Neuronal stem cell (in vitro differentiated cells): ENCODE data around the gene TPK1.

Source experiments
- DNase-seq: peaks from one replicate; pipeline ENCODE4 v3.0.0-alpha.2; 2013; ENCODE audit warnings: low spot score
- H2AFZ ChIP-seq: one replicate; pipeline ENCODE4 v1.6.1; 2013; ENCODE audit warnings: mild to moderate bottlenecking, low read length, inconsistent platforms
- H2AK5ac ChIP-seq: 2 replicates; pipeline ENCODE4 v1.6.1; 2013; ENCODE audit warnings: low read depth, mild to moderate bottlenecking, inconsistent platforms, low read length, moderate library complexity, mixed read lengths
- H2BK120ac ChIP-seq: 2 replicates; pipeline ENCODE4 v1.6.1; 2013; ENCODE audit warnings: low read depth, mild to moderate bottlenecking, inconsistent platforms, low read length, moderate library complexity, mixed read lengths
- H2BK12ac ChIP-seq: one replicate; pipeline ENCODE4 v1.6.1; 2013; ENCODE audit warnings: low read length, inconsistent platforms
- H2BK15ac ChIP-seq: 2 replicates; pipeline ENCODE4 v1.6.1; 2013; ENCODE audit warnings: mild to moderate bottlenecking, low read length, inconsistent platforms, mixed read lengths
- H2BK5ac ChIP-seq: one replicate; pipeline ENCODE4 v1.6.1; 2013; ENCODE audit warnings: inconsistent platforms, mild to moderate bottlenecking, low read length, moderate library complexity
- H3K14ac ChIP-seq: one replicate; pipeline ENCODE4 v1.6.1; 2013; ENCODE audit warnings: low read length, inconsistent platforms
- H3K18ac ChIP-seq: 2 replicates; pipeline ENCODE4 v1.6.1; 2013; ENCODE audit warnings: low read length, inconsistent platforms
- H3K23ac ChIP-seq: 2 replicates; pipeline ENCODE4 v1.6.1; 2013; ENCODE audit warnings: low read depth, mild to moderate bottlenecking, mixed read lengths, low read length, inconsistent platforms; ENCODE audit not compliant: poor library complexity
- H3K27ac ChIP-seq: replicated peaks from 3 replicates; pipeline ENCODE4 v1.5.1; 2013; ENCODE audit warnings: low read length, inconsistent platforms
- H3K27me3 ChIP-seq, 3 experiments: 2 replicates each; pipeline ENCODE4 v1.6.1; 2013; ENCODE audit warnings: low read length in 3 of 3, mild to moderate bottlenecking in 2 of 3, inconsistent platforms in 1 of 3, low read depth in 1 of 3, mixed read lengths in 1 of 3, moderate library complexity in 1 of 3; ENCODE audit not compliant: control insufficient read depth in 3 of 3, insufficient read depth in 3 of 3
- H3K36me3 ChIP-seq, 2 donors: replicated peaks in 1 of 2; 2 replicates each; pipeline ENCODE4 v1.6.1; 2013; ENCODE audit warnings: low read length in 2 of 2; ENCODE audit not compliant: control insufficient read depth in 2 of 2, insufficient read depth in 2 of 2
- H3K4ac ChIP-seq: 2 replicates; pipeline ENCODE4 v1.6.1; 2013; ENCODE audit warnings: inconsistent platforms, mild to moderate bottlenecking, low read length, moderate library complexity
- H3K4me1 ChIP-seq, 2 donors: 1 replicate in 1 of 2; 2 replicates in 1 of 2; pipeline ENCODE4 v1.6.1; 2013; ENCODE audit warnings: low read length in 2 of 2, low read depth in 1 of 2; ENCODE audit not compliant: control insufficient read depth in 2 of 2, insufficient read depth in 1 of 2
- H3K4me2 ChIP-seq: one replicate; pipeline ENCODE4 v1.6.1; 2013; ENCODE audit warnings: mild to moderate bottlenecking, low read length, inconsistent platforms; ENCODE audit not compliant: insufficient read depth, poor library complexity, severe bottlenecking
- H3K4me3 ChIP-seq, 2 donors: 2 replicates each; pipeline ENCODE4 v1.5.1; 2013; ENCODE audit warnings: low read length in 2 of 2, mild to moderate bottlenecking in 2 of 2, inconsistent platforms in 1 of 2, moderate library complexity in 1 of 2
- H3K79me1 ChIP-seq: one replicate; pipeline ENCODE4 v1.6.1; 2013; ENCODE audit warnings: low read depth, mild to moderate bottlenecking, inconsistent platforms, low read length, moderate library complexity
- H3K9ac ChIP-seq: one replicate; pipeline ENCODE4 v1.6.1; 2013; ENCODE audit warnings: mild to moderate bottlenecking, low read depth, low read length, inconsistent platforms; ENCODE audit not compliant: poor library complexity
- H3K9me3 ChIP-seq, 2 donors: replicated peaks in 1 of 2; 2 replicates each; pipeline versions ENCODE3 to v1.6.1; 2013; ENCODE audit warnings: low read length in 2 of 2, mild to moderate bottlenecking in 2 of 2, inconsistent platforms in 1 of 2, low read depth in 1 of 2, mixed read lengths in 1 of 2, moderate library complexity in 1 of 2; ENCODE audit not compliant: control insufficient read depth in 2 of 2, insufficient read depth in 1 of 2
- H4K8ac ChIP-seq: one replicate; pipeline ENCODE4 v1.6.1; 2013; ENCODE audit warnings: low read depth, mild to moderate bottlenecking, inconsistent platforms, low read length, moderate library complexity
- H4K91ac ChIP-seq: one replicate; pipeline ENCODE4 v1.6.1; 2013; ENCODE audit warnings: low read length, low read depth, mild to moderate bottlenecking, inconsistent platforms; ENCODE audit not compliant: poor library complexity
- WGBS, 2 donors: extraction: QIAGEN DNeasy Blood & Tissue Kit; methylation state at CpG; one replicate each; pipeline ENCODE4 v1.1.7; 2013; ENCODE audit warnings: missing lambda C conversion rate in 2 of 2, mixed read lengths in 1 of 2; ENCODE audit not compliant: insufficient read length in 2 of 2, insufficient replicate concordance in 1 of 2; ENCODE audit errors: extremely low coverage in 2 of 2; 5-methylcytosine and 5-hydroxymethylcytosine counted together

TPK1 gene

DNA sequence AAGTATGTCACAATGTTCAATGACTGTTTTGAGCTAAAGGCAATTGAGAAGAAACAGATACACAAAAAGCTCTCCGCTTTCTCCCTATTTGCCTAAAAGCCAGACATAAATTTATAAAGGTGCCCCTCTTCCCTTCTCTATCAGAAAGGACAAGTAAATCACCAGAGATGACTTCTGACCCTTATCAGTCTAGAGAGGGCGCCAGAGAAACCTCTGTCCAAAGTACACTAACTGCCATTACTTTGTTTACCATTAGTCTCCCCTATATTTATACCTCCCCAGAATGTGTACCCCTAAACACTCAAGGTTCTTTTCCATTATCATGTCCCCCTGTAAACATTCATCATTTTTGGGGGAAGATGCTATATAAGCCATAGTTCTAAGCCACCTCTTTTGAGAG lies 49.3 kb downstream of the TPK1 start:
- H2BK15ac ChIP-seq, result no peak overlapping the region
- H3K18ac ChIP-seq, result no peak overlapping the region

DNA sequence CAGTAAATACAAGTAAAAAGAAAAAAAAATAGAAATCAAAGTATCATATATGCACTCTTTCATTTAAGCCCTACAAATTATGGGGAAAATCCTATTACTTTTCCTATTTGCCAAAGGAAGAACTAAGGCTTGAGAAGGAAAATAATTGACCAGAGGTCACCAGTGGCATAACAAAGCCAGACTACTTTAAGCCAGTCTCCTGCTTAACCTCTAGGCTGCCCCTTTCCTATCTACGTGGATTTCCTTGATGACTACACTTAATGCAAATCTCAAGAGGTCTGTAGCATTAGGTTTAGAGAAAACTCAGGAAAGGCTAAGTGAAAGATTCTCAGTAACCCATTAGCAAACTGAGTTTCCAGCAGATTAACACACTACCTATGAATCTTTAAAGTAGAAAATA lies 49.8 kb downstream of the TPK1 start:
- Histone ChIP-seq H3K27me3 (no peaks in the 10 kb centered on the region), H3K79me1 (no peaks in the 10 kb centered on the region), H2BK12ac (no peak overlapping the region), H3K36me3 (no peaks in the 10 kb centered on the region), H3K14ac (no peak overlapping the region), H3K4me1 (no peaks in the 10 kb centered on the region), H3K23ac (no peak overlapping the region), H3K27ac (no peak overlapping the region), H3K9me3 (no peaks in the 10 kb centered on the region), H2BK120ac (no peak overlapping the region), H2BK15ac (no peak overlapping the region), H3K18ac (no peak overlapping the region), H3K4me2 (no peak overlapping the region), H2AFZ (no peak overlapping the region), H2BK5ac (no peak overlapping the region), H2AK5ac (no peak overlapping the region), H4K8ac (no peak overlapping the region), H4K91ac (no peak overlapping the region), H3K4me3 (no peak overlapping the region), H3K9ac (no peak overlapping the region), H3K4ac (no peak overlapping the region)
- WGBS, 2 donors, result no CpG with 5 or more reads among the region's 1 CpG
- DNase-seq, result no peak

More for the DNA sequence above, 49.3 kb downstream of the TPK1 start:
- no peak overlapping the region for H2BK12ac ChIP-seq
- H2BK5ac ChIP-seq, result no peak overlapping the region
- H3K9ac ChIP-seq, result no peak overlapping the region
- no peak overlapping the region for H2AFZ ChIP-seq
- no peak overlapping the region for H2BK120ac ChIP-seq
- no peaks in the 10 kb centered on the region for H3K4me1 ChIP-seq
- no peaks in the 10 kb centered on the region for H3K79me1 ChIP-seq
- no peak overlapping the region for H3K27ac ChIP-seq
- H3K27me3 ChIP-seq, result no peaks in the 10 kb centered on the region
- H4K8ac ChIP-seq, result no peak overlapping the region
- no peak overlapping the region for H3K4me3 ChIP-seq
- H3K14ac ChIP-seq, result no peak overlapping the region
- H2AK5ac ChIP-seq, result no peak overlapping the region
- H3K4me2 ChIP-seq, result no peak overlapping the region
- no CpG with 5 or more reads among the region's 2 CpGs for WGBS, 2 donors
- H3K23ac ChIP-seq, result no peak overlapping the region
- no peak overlapping the region for H3K4ac ChIP-seq
- H3K9me3 ChIP-seq, result no peaks in the 10 kb centered on the region
- no peak overlapping the region for H4K91ac ChIP-seq
- no peak for DNase-seq
- H3K36me3 ChIP-seq, result no peaks in the 10 kb centered on the region

DNA sequence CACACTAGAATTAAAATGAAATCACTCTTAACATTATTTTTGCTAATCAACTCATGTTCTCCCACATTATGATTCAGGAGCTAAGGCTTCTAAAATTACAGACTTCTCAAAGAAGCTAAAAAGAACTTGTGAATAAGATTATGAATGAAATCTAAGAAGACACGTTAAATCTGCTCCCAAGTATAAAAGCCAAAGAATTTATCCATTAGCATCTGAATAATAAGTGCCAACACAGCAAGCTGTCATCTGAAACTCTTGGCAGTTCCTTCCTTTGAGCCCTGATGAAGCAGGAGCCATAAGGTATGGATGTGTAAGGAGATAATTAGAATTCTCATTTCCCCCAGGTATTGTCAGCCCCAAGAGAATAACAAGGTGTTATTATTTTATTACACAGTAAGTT lies 50.3 kb downstream of the TPK1 start:
- Histone ChIP-seq H3K27ac (no peak overlapping the region), H3K9me3 (no peaks in the 10 kb centered on the region), H2BK120ac (no peak overlapping the region), H3K4ac (no peak overlapping the region), H2BK12ac (no peak overlapping the region), H3K27me3 (no peaks in the 10 kb centered on the region), H3K4me2 (no peak overlapping the region), H3K36me3 (no peaks in the 10 kb centered on the region), H3K14ac (no peak overlapping the region), H3K23ac (no peak overlapping the region), H2AFZ (no peak overlapping the region), H4K91ac (no peak overlapping the region), H2BK5ac (no peak overlapping the region), H3K4me3 (no peak overlapping the region), H2BK15ac (no peak overlapping the region), H2AK5ac (no peak overlapping the region), H3K79me1 (no peaks in the 10 kb centered on the region), H3K9ac (no peak overlapping the region), H3K18ac (no peak overlapping the region), H3K4me1 (no peaks in the 10 kb centered on the region), H4K8ac (no peak overlapping the region)
- no peak for DNase-seq
- no CpG with 5 or more reads among the region's 1 CpG for WGBS, 2 donors

DNA sequence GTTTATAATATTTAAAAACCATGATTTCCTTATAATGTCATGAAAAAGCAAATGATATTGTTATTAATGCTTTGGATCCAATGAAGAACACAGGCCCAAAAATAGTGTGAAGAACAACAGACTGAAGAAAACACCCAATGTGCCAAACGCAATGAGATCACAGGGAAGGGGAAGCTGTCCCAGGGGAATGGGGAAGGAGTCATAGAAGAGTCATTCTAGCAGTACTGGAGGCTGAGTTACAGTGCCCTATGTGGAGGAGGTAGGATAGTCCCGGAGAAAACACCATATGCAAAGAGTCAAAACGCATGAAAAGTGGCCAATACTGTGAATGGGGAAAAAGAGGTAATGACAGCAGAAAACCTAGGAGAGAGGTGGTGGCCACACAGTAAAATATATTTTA lies 50.9 kb downstream of the TPK1 start:
- no peak for DNase-seq
- H3K9ac ChIP-seq, result no peak overlapping the region
- H3K27me3 ChIP-seq, result no peaks in the 10 kb centered on the region
- no peak overlapping the region for H4K91ac ChIP-seq
- H3K79me1 ChIP-seq, result no peaks in the 10 kb centered on the region
- H2BK12ac ChIP-seq, result no peak overlapping the region
- no peaks in the 10 kb centered on the region for H3K9me3 ChIP-seq
- no peak overlapping the region for H3K14ac ChIP-seq
- H3K4ac ChIP-seq, result no peak overlapping the region
- no peaks in the 10 kb centered on the region for H3K36me3 ChIP-seq
- no peak overlapping the region for H2AK5ac ChIP-seq
- H2AFZ ChIP-seq, result no peak overlapping the region
- H3K4me3 ChIP-seq, result no peak overlapping the region
- no peak overlapping the region for H2BK5ac ChIP-seq
- H3K23ac ChIP-seq, result no peak overlapping the region
- H3K4me1 ChIP-seq, result no peaks in the 10 kb centered on the region
- no peak overlapping the region for H2BK120ac ChIP-seq
- no CpG with 5 or more reads among the region's 3 CpGs for WGBS, 2 donors
- H4K8ac ChIP-seq, result no peak overlapping the region
- H2BK15ac ChIP-seq, result no peak overlapping the region
- no peak overlapping the region for H3K27ac ChIP-seq
- H3K18ac ChIP-seq, result no peak overlapping the region
- H3K4me2 ChIP-seq, result no peak overlapping the region
